Body of pancreas (tissue), 4 donors: ENCODE results near the gene TMEM156. TPM values are rescaled to one million over a fixed set of nuclear protein-coding genes. Genes with fewer than 3 reads are reported as not detected.

Experiments used
- ATAC-seq: fragments of 150-250 bp; one replicate; pipeline ENCODE4 v1.9.1; 2016
- DNase-seq, 4 donors: peaks; one replicate each; pipeline ENCODE4 v3.0.0-alpha.2; 2019
- H3K27ac ChIP-seq, 4 donors: fragments of 200-600 bp; sonication (generic); 1 replicate in 3 of 4; 2 replicates in 1 of 4; pipeline versions ENCODE4 v1.5.1 to v1.6.1; 2016 to 2019; ENCODE audit warnings: mild to moderate bottlenecking in 1 of 4, mixed read lengths in 1 of 4, moderate library complexity in 1 of 4
- H3K27me3 ChIP-seq, 2 donors: fragments of 200-600 bp; sonication (generic); one replicate each; pipeline ENCODE4 v1.6.0; 2016; ENCODE audit warnings: mild to moderate bottlenecking in 1 of 2
- H3K36me3 ChIP-seq, 2 donors: fragments of 200-600 bp; sonication (generic); replicated peaks in 1 of 2; 2 replicates each; pipeline ENCODE4 v1.5.1; 2016; ENCODE audit warnings: low read depth in 2 of 2; ENCODE audit not compliant: insufficient read depth in 1 of 2
- H3K4me1 ChIP-seq: fragments of 200-600 bp; sonication (generic); one replicate; pipeline ENCODE4 v1.6.0; 2016
- H3K4me3 ChIP-seq, 2 donors: fragments of 200-600 bp; sonication (generic); 1 replicate in 1 of 2; 2 replicates in 1 of 2; pipeline ENCODE4 v1.5.1; 2016 to 2019
- H3K9me3 ChIP-seq, 3 donors: fragments of 200-600 bp; sonication (generic); 1 replicate in 2 of 3; 2 replicates in 1 of 3; pipeline ENCODE4 v1.5.1; 2016
- POLR2A ChIP-seq, 3 donors: fragments of 450-650 bp; IDR thresholded peaks; one replicate each; pipeline ENCODE4 v1.6.1; 2016; ENCODE audit warnings: antibody characterized with exemption in 3 of 3, mild to moderate bottlenecking in 2 of 3
- WGBS, 2 donors: methylation state at CpG; one replicate each; pipeline ENCODE4 v1.1.5; 2017; 5-methylcytosine and 5-hydroxymethylcytosine counted together
- intact Hi-C: fragments of 100-400 bp; cut with DNase I; formaldehyde crosslinking; loops from one replicate; pipeline ENCODE4 v1.15.1; 2023
- total RNA-seq, 2 donors: library from RNA; depleted of rRNA; stranded (reverse); fragments of >200 nt; gene quantifications; one replicate each; pipeline ENCODE4 v1.1.0, GENCODE V29; 2016
- TF ChIP-seq, protein P1 (sequence below), 7 experiments: fragments of 450-650 bp in 4 of 7; fragments of 200-600 bp in 3 of 7; sonication (generic) in 3 of 7; IDR thresholded peaks; one replicate each; pipeline ENCODE4 v1.5.1; 2016 to 2019; ENCODE audit warnings: antibody characterized with exemption in 7 of 7

Gene TMEM156
- total RNA-seq, 2 donors from 2014 or later: 2.9 TPM; not detected in 1

DNA sequence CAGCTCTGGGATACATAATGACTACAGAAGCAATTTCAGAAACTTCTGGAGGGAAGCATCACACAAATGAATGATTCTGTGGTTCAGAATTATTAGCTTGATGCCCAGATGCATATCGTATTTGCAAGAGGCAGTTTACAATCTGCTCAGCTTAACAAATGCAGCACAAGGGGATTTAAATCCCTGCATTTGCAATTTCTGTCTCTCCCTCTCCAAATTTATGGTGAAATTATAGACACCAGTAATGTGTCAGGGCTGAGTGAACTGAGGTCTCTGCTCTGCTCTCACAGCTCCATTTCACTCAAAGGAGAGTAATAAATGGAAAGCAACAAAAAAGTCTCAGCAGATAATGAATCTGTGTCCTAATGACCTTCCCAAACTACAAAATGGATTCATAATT is 80.2 kb downstream of the TMEM156 start:
- no peak for DNase-seq
- Histone ChIP-seq H3K9me3 (no peaks in the 10 kb centered on the region), H3K27ac (no peak overlapping the region), H3K4me1 (no peaks in the 10 kb centered on the region), H3K27me3 (no peaks in the 10 kb centered on the region), H3K36me3 (no peaks in the 10 kb centered on the region), H3K4me3 (no peak overlapping the region)
- intact Hi-C loops: no loop called here
- TF ChIP-seq POLR2A (IDR thresholded peaks at IDR 0.05): no peak
- TF ChIP-seq, protein P1, sequence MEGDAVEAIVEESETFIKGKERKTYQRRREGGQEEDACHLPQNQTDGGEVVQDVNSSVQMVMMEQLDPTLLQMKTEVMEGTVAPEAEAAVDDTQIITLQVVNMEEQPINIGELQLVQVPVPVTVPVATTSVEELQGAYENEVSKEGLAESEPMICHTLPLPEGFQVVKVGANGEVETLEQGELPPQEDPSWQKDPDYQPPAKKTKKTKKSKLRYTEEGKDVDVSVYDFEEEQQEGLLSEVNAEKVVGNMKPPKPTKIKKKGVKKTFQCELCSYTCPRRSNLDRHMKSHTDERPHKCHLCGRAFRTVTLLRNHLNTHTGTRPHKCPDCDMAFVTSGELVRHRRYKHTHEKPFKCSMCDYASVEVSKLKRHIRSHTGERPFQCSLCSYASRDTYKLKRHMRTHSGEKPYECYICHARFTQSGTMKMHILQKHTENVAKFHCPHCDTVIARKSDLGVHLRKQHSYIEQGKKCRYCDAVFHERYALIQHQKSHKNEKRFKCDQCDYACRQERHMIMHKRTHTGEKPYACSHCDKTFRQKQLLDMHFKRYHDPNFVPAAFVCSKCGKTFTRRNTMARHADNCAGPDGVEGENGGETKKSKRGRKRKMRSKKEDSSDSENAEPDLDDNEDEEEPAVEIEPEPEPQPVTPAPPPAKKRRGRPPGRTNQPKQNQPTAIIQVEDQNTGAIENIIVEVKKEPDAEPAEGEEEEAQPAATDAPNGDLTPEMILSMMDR (IDR thresholded peaks at IDR 0.05): no peak
- ATAC-seq: no peak
- 31 to 35% methylated on average over 1 of the region's 1 CpG for WGBS, 2 donors

DNA sequence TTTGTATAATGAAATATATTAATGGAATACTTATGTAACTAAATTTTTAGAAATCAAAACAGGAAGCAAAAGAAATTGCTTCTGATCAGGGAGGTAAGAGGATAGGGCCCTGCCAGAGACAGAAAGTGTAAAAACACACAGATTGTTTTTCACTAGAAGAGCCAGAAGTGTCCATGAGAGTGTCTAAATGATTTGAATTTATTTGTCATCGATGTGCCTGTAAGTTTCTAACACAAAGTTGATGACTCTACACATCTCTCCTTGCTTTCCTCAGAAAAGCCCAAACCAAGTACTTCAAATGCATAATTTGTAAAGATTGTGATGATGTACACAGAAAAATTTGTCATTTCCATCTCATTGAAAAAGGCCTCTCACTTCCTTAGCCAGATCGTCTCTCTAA is 80.6 kb downstream of the TMEM156 start:
- Histone ChIP-seq H3K4me1 (no peaks in the 10 kb centered on the region), H3K9me3 (no peaks in the 10 kb centered on the region), H3K27me3 (no peaks in the 10 kb centered on the region), H3K36me3 (no peaks in the 10 kb centered on the region), H3K27ac (no peak overlapping the region), H3K4me3 (no peak overlapping the region)
- WGBS, 2 donors: 59 to 61% methylated on average over 2 of the region's 2 CpGs
- DNase-seq: no peak
- intact Hi-C loops: no loop called here
- no peak for ATAC-seq
- no peak for TF ChIP-seq POLR2A (IDR thresholded peaks at IDR 0.05)
- TF ChIP-seq, protein P1 (IDR thresholded peaks at IDR 0.05): no peak

DNA sequence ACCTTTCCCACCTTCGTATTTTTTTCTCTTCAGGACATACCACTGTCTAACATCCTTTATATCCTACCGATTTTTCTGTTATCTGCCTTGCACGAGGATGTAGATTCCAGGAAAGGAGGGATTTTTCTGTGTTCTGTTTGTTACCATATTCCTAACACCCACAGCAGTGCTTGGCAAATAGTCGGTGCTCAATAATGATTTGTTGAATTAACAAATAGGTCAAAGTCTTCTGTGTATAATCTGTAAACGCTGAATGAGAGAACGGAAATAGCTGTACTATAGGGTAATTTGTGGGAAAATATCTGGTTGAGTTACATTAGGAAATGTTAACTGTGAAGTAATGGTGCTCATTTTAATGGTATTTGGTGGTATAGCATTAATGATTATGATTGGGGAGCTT is 81.5 kb downstream of the TMEM156 start:
- WGBS, 2 donors: 20 to 22% methylated on average over 6 of the region's 6 CpGs
- DNase-seq (no peak), ATAC-seq (no peak)
- intact Hi-C loops: no loop called here
- no peak overlapping the region for H3K27ac ChIP-seq
- TF ChIP-seq POLR2A (IDR thresholded peaks at IDR 0.05): no peak
- TF ChIP-seq, protein P1 (IDR thresholded peaks at IDR 0.05): no peak
- no peaks in the 10 kb centered on the region for H3K27me3 ChIP-seq
- no peaks in the 10 kb centered on the region for H3K9me3 ChIP-seq
- no peak overlapping the region for H3K4me3 ChIP-seq
- H3K36me3 ChIP-seq: no peaks in the 10 kb centered on the region
- no peaks in the 10 kb centered on the region for H3K4me1 ChIP-seq

DNA sequence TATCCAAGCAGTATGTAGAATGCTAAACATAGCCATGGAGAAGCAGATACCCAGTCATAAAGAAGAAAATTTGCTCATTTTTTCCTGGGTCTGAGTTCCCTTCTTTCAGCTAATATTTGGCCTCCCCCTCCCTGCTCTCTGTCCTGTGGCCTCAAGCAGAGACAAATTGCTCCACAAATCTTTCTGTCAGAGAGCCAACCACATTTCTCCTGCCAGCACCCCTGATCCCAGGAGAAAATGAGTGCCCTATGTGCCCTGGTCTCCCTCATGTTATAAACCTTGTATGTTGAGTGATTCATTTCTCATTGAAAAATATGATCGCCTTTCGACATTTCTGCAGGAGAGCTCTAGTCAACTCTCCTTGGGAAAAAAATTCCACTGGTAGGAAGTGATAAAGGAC is 82.0 kb downstream of the TMEM156 start:
- WGBS, 2 donors: 69 to 89% methylated on average over 2 of the region's 2 CpGs
- Histone ChIP-seq H3K27ac (no peak overlapping the region), H3K9me3 (no peaks in the 10 kb centered on the region), H3K4me3 (no peak overlapping the region), H3K36me3 (peaks cover 0 to 4% of the 10 kb centered on the region in 2 donors), H3K27me3 (no peaks in the 10 kb centered on the region), H3K4me1 (no peaks in the 10 kb centered on the region)
- TF ChIP-seq, protein P1 (IDR thresholded peaks at IDR 0.05): no peak
- no peak for TF ChIP-seq POLR2A (IDR thresholded peaks at IDR 0.05)
- ATAC-seq (no peak), DNase-seq (no peak)
- intact Hi-C loops: no loop called here

DNA sequence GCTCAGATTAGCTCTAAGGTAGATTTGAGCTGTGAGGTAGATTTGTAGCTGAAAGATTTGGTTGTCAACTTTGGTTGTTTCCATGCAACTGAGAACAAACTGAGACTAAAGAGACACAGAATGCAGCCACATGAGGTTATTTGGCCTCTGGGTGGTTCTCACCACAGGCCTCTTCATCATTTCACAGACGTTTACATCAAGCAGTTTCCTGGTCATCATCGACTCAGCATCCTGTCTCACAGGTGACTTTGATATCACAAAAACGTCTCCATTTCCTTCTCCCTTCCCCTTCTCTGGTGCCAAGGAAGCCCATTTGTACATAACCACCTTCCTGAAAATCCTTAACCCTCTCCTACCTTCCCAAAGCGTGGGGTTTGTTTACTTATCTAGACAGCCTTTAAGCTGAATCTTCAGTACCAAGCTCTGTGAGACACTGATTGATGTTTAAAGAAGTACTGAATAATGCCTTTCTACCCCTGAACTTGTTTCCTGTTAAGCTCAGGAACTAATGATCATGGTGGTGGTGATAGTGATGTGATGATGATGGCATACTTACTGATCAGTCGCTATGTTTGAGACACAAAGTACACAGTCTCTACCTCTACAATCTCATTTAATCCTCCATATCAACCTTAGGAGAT is 82.7 kb downstream of the TMEM156 start:
- intact Hi-C loops: no loop called here
- TF ChIP-seq, protein P1 (IDR thresholded peaks at IDR 0.05): no peak
- TF ChIP-seq POLR2A (IDR thresholded peaks at IDR 0.05): no peak
- H3K27ac ChIP-seq: no peak overlapping the region
- H3K27me3 ChIP-seq: no peaks in the 10 kb centered on the region
- ATAC-seq (no peak), DNase-seq (no peak)
- no peaks in the 10 kb centered on the region for H3K4me1 ChIP-seq
- peaks cover 0 to 5% of the 10 kb centered on the region in 2 donors for H3K36me3 ChIP-seq
- WGBS, 2 donors: 37 to 44% methylated on average over 5 of the region's 5 CpGs
- H3K4me3 ChIP-seq: no peak overlapping the region
- no peaks in the 10 kb centered on the region for H3K9me3 ChIP-seq
